ENCODE results near the gene HSD11B1.

Gene HSD11B1

GRCh38 chr1:209704584-209704983, at the start of gene HSD11B1:
HSD11B1 (plus strand) TSS chr1:209704846; CDS start chr1:209704943, 97 bp downstream.
- no peak for DNase-seq (ENCODE audit: low read depth in 2 of 2)

- DNase-seq (ENCODE audit: low read depth in 2 of 2) = no peak
These were observed 49.0 kb upstream of the HSD11B1 start for GRCh38 chr1:209655411-209656231.

GRCh38 chr1:209657140-209657879, 47.3 kb upstream of the HSD11B1 start:
- no peak for DNase-seq (ENCODE audit: low read depth in 2 of 2)

GRCh38 chr1:209657918-209658317, 46.7 kb upstream of the HSD11B1 start:
- DNase-seq (ENCODE audit: low read depth in 2 of 2) = no peak

- DNase-seq (ENCODE audit: low read depth in 2 of 2) = no peak
These were observed 44.7 kb upstream of the HSD11B1 start for GRCh38 chr1:209659909-209660308.

GRCh38 chr1:209661071-209661470, 43.6 kb upstream of the HSD11B1 start:
- no peak for DNase-seq (ENCODE audit: low read depth in 2 of 2)

- DNase-seq (ENCODE audit: low read depth in 2 of 2) = no peak
These were observed 41.7 kb upstream of the HSD11B1 start for GRCh38 chr1:209662879-209663327.

- no peak for DNase-seq (ENCODE audit: low read depth in 2 of 2)
These were observed 37.5 kb upstream of the HSD11B1 start for GRCh38 chr1:209667103-209667502.

GRCh38 chr1:209667708-209668107, 36.9 kb upstream of the HSD11B1 start:
- DNase-seq (ENCODE audit: low read depth in 2 of 2) = no peak

GRCh38 chr1:209670441-209671082, 34.1 kb upstream of the HSD11B1 start:
- DNase-seq (ENCODE audit: low read depth in 2 of 2) = no peak

GRCh38 chr1:209672705-209673630, 31.7 kb upstream of the HSD11B1 start:
- no peak for DNase-seq (ENCODE audit: low read depth in 2 of 2)

- no peak for DNase-seq (ENCODE audit: low read depth in 2 of 2)
These were observed 30.8 kb upstream of the HSD11B1 start for GRCh38 chr1:209673631-209674417.

- peak in 1 of 2 experiments; percentile 34 for DNase-seq (ENCODE audit: low read depth in 2 of 2)
These were observed 29.6 kb upstream of the HSD11B1 start, which contains the start of gene G0S2 for GRCh38 chr1:209674957-209675564. G0S2 (plus strand) TSS chr1:209675412; CDS start chr1:209675685, 273 bp downstream.

GRCh38 chr1:209675565-209676154, 29.0 kb upstream of the HSD11B1 start:
- no peak for DNase-seq (ENCODE audit: low read depth in 2 of 2)

- DNase-seq (ENCODE audit: low read depth in 2 of 2) = no peak
These were observed 25.6 kb upstream of the HSD11B1 start for GRCh38 chr1:209678981-209679539.

- no peak for DNase-seq (ENCODE audit: low read depth in 2 of 2)
These were observed 18.8 kb upstream of the HSD11B1 start for GRCh38 chr1:209685821-209686220.

GRCh38 chr1:209686322-209686721, 18.3 kb upstream of the HSD11B1 start:
- no peak for DNase-seq (ENCODE audit: low read depth in 2 of 2)

GRCh38 chr1:209688746-209689234, 15.9 kb upstream of the HSD11B1 start:
- no peak for DNase-seq (ENCODE audit: low read depth in 2 of 2)

GRCh38 chr1:209689477-209689876, 15.2 kb upstream of the HSD11B1 start:
- DNase-seq (ENCODE audit: low read depth in 2 of 2) = no peak
